Fibroblast of lung (primary cell): ENCODE results near the gene KRT84. TPM values are rescaled to one million over a fixed set of nuclear protein-coding genes. Genes with fewer than 3 reads are reported as not detected.

Experiments used
- DNase-seq, 2 donors: peaks; one replicate each; pipeline versions ENCODE4 v3.0.0 to v3.0.0-alpha.2; 2010; ENCODE audit warnings: low read depth in 2 of 2
- H2AFZ ChIP-seq: 2 replicates; pipeline ENCODE4 v1.5.1; 2012; ENCODE audit warnings: low read length, control low read depth, inconsistent platforms
- H3K27ac ChIP-seq: 2 replicates; pipeline ENCODE4 v1.5.1; 2011; ENCODE audit warnings: low read length, control low read depth; ENCODE audit not compliant: insufficient read depth
- H3K27me3 ChIP-seq: 2 replicates; pipeline ENCODE4 v1.5.1; 2011; ENCODE audit warnings: mild to moderate bottlenecking, low read length; ENCODE audit not compliant: control insufficient read depth, insufficient read depth
- H3K36me3 ChIP-seq: 2 replicates; pipeline ENCODE4 v1.5.1; 2011; ENCODE audit warnings: low read length; ENCODE audit not compliant: control insufficient read depth, insufficient read depth
- H3K4me1 ChIP-seq: 2 replicates; pipeline ENCODE4 v1.5.1; 2011; ENCODE audit warnings: low read length; ENCODE audit not compliant: control insufficient read depth, insufficient read depth; ENCODE audit errors: extremely low read depth
- H3K4me2 ChIP-seq: 2 replicates; pipeline ENCODE4 v1.5.1; 2011; ENCODE audit warnings: low read length, control low read depth; ENCODE audit not compliant: insufficient read depth; ENCODE audit errors: extremely low read depth
- H3K4me3 ChIP-seq, 4 experiments: fragments of 200-600 bp in 1 of 4; sonication (generic) in 1 of 4; replicated peaks in 1 of 4; 2 replicates each; pipeline ENCODE4 v1.5.1; 2011 to 2016; ENCODE audit warnings: low read length in 4 of 4, low read depth in 3 of 4, mild to moderate bottlenecking in 3 of 4, control low read depth in 2 of 4, inconsistent platforms in 1 of 4, mixed read lengths in 1 of 4; ENCODE audit not compliant: insufficient read depth in 1 of 4; ENCODE audit errors: control extremely low read depth in 1 of 4
- H3K79me2 ChIP-seq: 2 replicates; pipeline ENCODE4 v1.5.1; 2012; ENCODE audit warnings: mild to moderate bottlenecking, low read length, inconsistent platforms; ENCODE audit not compliant: control insufficient read depth, insufficient read depth
- H3K9ac ChIP-seq: 2 replicates; pipeline ENCODE4 v1.5.1; 2011; ENCODE audit warnings: mild to moderate bottlenecking, low read length, control low read depth; ENCODE audit not compliant: insufficient read depth
- H3K9me3 ChIP-seq: 2 replicates; pipeline ENCODE4 v1.5.1; 2012; ENCODE audit warnings: low read depth, low read length; ENCODE audit not compliant: control insufficient read depth, insufficient read depth
- H4K20me1 ChIP-seq: 2 replicates; pipeline ENCODE4 v1.5.1; 2011; ENCODE audit warnings: low read length; ENCODE audit not compliant: control insufficient read depth, insufficient read depth; ENCODE audit errors: extremely low read depth
- EZH2 ChIP-seq: IDR thresholded peaks from 2 replicates; pipeline ENCODE4 v1.5.1; 2012; ENCODE audit warnings: low read length, control low read depth, mild to moderate bottlenecking; ENCODE audit errors: missing control alignments
- polyA plus RNA-seq, 2 donors: library from polyadenylated mRNA; depleted of rRNA in 1 of 2; stranded (reverse) in 1 of 2; unstranded in 1 of 2; fragments of >200 nt; gene quantifications; 2 replicates each; pipeline ENCODE4 v1.2.1, GENCODE V29; 2011 to 2012; ENCODE audit warnings: missing spikeins in 1 of 2
- total RNA-seq: library from RNA; depleted of rRNA; stranded (reverse); fragments of >200 nt; gene quantifications from 2 replicates; pipeline ENCODE4 v1.2.1, GENCODE V29; 2014
- TF ChIP-seq, protein P1 (sequence below), 2 donors: IDR thresholded peaks in 1 of 2; conservative IDR thresholded peaks in 1 of 2; 1 replicate in 1 of 2; 2 replicates in 1 of 2; pipeline ENCODE4 v1.5.1; 2011 to 2012; ENCODE audit warnings: low read length in 2 of 2, control low read depth in 1 of 2, inconsistent platforms in 1 of 2, low read depth in 1 of 2, mild to moderate bottlenecking in 1 of 2

KRT84 gene
- total and polyA plus RNA-seq, 2 donors (not counting 1 experiment from before 2014, with no cell fraction given): not detected

GRCh38 chr12:52416795-52417194 is 31.3 kb upstream of the KRT84 start:
- Histone ChIP-seq H3K27ac (no peak overlapping the region), H3K36me3 (no peaks in the 10 kb centered on the region), H3K79me2 (no peaks in the 10 kb centered on the region), H3K4me3 (no peak overlapping the region), H2AFZ (no peak overlapping the region), H3K9me3 (no peaks in the 10 kb centered on the region), H3K9ac (no peak overlapping the region), H3K4me2 (no peak overlapping the region), H3K4me1 (peaks cover 4% of the 10 kb centered on the region), H3K27me3 (peaks cover 2% of the 10 kb centered on the region), H4K20me1 (no peaks in the 10 kb centered on the region)
- TF ChIP-seq EZH2: no peak
- TF ChIP-seq, protein P1, sequence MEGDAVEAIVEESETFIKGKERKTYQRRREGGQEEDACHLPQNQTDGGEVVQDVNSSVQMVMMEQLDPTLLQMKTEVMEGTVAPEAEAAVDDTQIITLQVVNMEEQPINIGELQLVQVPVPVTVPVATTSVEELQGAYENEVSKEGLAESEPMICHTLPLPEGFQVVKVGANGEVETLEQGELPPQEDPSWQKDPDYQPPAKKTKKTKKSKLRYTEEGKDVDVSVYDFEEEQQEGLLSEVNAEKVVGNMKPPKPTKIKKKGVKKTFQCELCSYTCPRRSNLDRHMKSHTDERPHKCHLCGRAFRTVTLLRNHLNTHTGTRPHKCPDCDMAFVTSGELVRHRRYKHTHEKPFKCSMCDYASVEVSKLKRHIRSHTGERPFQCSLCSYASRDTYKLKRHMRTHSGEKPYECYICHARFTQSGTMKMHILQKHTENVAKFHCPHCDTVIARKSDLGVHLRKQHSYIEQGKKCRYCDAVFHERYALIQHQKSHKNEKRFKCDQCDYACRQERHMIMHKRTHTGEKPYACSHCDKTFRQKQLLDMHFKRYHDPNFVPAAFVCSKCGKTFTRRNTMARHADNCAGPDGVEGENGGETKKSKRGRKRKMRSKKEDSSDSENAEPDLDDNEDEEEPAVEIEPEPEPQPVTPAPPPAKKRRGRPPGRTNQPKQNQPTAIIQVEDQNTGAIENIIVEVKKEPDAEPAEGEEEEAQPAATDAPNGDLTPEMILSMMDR (conservative IDR thresholded peaks at IDR 0.05 in 1 of 2, IDR thresholded peaks at IDR 0.05 in 1 of 2; ENCODE audit: low read depth in 1 of 2, low read length in 2 of 2): no peak
- no peak for DNase-seq

GRCh38 chr12:52415870-52416750 is 30.7 kb upstream of the KRT84 start:
- Histone ChIP-seq H3K79me2 (no peaks in the 10 kb centered on the region), H3K27me3 (peaks cover 2% of the 10 kb centered on the region), H2AFZ (no peak overlapping the region), H3K9ac (no peak overlapping the region), H3K27ac (no peak overlapping the region), H3K9me3 (no peaks in the 10 kb centered on the region), H3K4me2 (no peak overlapping the region), H3K36me3 (no peaks in the 10 kb centered on the region), H3K4me1 (peaks cover 4% of the 10 kb centered on the region), H4K20me1 (no peaks in the 10 kb centered on the region), H3K4me3 (no peak overlapping the region)
- DNase-seq: peak; percentile 63 to 93
- TF ChIP-seq, protein P1 (conservative IDR thresholded peaks at IDR 0.05 in 1 of 2, IDR thresholded peaks at IDR 0.05 in 1 of 2; ENCODE audit: low read depth in 1 of 2, low read length in 2 of 2): no peak
- no peak for TF ChIP-seq EZH2

DNA sequence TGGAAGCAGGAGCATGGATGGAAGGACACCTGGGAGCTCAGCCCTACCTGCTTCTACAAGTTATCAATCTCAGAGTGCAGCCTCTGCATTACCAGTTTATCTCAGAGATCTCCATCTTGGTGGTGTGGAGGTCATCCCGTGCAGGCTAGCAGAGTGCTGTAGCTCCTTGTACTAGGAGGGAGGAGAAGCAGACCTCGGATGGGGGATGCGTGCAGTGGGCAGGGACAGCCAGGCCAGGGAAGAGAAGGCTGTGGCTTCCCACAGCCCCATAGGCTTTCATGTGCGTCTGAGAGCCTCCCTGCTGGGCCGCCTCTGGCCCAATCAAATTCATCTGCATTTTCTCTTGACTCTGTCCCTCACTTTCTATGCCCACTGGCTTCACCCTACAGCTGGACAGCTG is 29.5 kb upstream of the KRT84 start:
- TF ChIP-seq, protein P1 (conservative IDR thresholded peaks at IDR 0.05 in 1 of 2, IDR thresholded peaks at IDR 0.05 in 1 of 2; ENCODE audit: low read depth in 1 of 2, low read length in 2 of 2): no peak
- TF ChIP-seq EZH2: no peak
- Histone ChIP-seq H3K4me2 (no peak overlapping the region), H3K9ac (no peak overlapping the region), H3K9me3 (no peaks in the 10 kb centered on the region), H4K20me1 (no peaks in the 10 kb centered on the region), H3K4me3 (no peak overlapping the region), H3K36me3 (no peaks in the 10 kb centered on the region), H3K79me2 (no peaks in the 10 kb centered on the region), H3K27ac (no peak overlapping the region), H2AFZ (no peak overlapping the region), H3K27me3 (no peaks in the 10 kb centered on the region), H3K4me1 (peaks cover 4% of the 10 kb centered on the region)
- no peak for DNase-seq
